Measurements from ENCODE around the gene ANO7. TPM values are rescaled to one million over a fixed set of nuclear protein-coding genes. Genes with fewer than 3 reads are reported as not detected.

Gene ANO7
- total and polyA plus RNA-seq, 2 of the 13 experiments (the other 11 are each of a cell fraction or from before 2014, with no cell fraction given) = 4.1 to 4.9 TPM

DNA sequence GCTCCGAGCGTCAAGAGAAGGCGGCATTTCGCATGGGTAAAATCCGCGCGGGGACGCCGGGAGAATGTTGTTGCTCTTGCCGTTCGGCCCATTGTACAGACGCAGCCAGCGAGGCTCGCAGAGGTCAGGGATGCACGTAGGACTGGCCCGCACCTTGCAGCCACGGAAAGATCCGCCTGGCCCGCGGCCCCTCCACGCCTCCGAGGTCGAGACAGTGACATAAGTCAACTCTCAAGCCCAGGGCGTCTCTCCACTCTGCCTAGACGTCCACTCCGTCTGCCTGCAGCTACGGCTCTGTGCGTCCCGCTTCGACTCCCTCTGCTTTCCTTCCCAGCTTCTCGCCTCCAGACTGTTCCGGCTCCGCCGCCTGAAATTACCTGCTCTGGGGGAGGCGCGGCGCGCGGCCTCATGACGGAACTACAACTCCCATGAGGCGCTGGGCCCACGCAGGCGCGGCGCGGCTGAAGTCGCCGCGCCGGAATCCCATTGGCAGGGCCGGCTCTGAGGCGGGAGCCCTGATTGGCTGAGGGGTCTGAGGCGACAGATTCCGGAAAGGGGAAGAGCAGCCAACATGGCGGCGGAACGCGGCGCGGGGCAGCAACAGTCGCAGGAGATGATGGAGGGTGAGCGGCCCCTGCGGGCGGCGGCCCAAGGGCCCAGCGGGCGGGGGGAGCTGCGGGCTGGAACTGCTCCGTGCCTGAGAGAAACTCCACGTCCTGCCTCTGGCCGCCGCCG, 38.4 kb upstream of the ANO7 start, which contains the start of gene PPP1R7 (continued):
- no peak for TF ChIP-seq AKNA (CRISPR knock-in tag; IDR thresholded peaks at IDR 0.05; ENCODE audit: borderline replicate concordance)
- TF ChIP-seq CERS6 (CRISPR knock-in tag; IDR thresholded peaks at IDR 0.05) = no peak
- TF ChIP-seq IRF1 (CRISPR knock-in tag; IDR thresholded peaks at IDR 0.05; ENCODE audit: low read depth) = no peak
- TF ChIP-seq, protein P1, sequence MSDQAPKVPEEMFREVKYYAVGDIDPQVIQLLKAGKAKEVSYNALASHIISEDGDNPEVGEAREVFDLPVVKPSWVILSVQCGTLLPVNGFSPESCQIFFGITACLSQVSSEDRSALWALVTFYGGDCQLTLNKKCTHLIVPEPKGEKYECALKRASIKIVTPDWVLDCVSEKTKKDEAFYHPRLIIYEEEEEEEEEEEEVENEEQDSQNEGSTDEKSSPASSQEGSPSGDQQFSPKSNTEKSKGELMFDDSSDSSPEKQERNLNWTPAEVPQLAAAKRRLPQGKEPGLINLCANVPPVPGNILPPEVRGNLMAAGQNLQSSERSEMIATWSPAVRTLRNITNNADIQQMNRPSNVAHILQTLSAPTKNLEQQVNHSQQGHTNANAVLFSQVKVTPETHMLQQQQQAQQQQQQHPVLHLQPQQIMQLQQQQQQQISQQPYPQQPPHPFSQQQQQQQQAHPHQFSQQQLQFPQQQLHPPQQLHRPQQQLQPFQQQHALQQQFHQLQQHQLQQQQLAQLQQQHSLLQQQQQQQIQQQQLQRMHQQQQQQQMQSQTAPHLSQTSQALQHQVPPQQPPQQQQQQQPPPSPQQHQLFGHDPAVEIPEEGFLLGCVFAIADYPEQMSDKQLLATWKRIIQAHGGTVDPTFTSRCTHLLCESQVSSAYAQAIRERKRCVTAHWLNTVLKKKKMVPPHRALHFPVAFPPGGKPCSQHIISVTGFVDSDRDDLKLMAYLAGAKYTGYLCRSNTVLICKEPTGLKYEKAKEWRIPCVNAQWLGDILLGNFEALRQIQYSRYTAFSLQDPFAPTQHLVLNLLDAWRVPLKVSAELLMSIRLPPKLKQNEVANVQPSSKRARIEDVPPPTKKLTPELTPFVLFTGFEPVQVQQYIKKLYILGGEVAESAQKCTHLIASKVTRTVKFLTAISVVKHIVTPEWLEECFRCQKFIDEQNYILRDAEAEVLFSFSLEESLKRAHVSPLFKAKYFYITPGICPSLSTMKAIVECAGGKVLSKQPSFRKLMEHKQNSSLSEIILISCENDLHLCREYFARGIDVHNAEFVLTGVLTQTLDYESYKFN (CRISPR knock-in tag; conservative IDR thresholded peaks at IDR 0.05) = no peak
- TF ChIP-seq REPIN1 (CRISPR knock-in tag; IDR thresholded peaks at IDR 0.05; ENCODE audit: borderline replicate concordance, low read depth) = peak; percentile 77; the same call in 1 of the 2 replicates
- TF ChIP-seq, protein P2, sequence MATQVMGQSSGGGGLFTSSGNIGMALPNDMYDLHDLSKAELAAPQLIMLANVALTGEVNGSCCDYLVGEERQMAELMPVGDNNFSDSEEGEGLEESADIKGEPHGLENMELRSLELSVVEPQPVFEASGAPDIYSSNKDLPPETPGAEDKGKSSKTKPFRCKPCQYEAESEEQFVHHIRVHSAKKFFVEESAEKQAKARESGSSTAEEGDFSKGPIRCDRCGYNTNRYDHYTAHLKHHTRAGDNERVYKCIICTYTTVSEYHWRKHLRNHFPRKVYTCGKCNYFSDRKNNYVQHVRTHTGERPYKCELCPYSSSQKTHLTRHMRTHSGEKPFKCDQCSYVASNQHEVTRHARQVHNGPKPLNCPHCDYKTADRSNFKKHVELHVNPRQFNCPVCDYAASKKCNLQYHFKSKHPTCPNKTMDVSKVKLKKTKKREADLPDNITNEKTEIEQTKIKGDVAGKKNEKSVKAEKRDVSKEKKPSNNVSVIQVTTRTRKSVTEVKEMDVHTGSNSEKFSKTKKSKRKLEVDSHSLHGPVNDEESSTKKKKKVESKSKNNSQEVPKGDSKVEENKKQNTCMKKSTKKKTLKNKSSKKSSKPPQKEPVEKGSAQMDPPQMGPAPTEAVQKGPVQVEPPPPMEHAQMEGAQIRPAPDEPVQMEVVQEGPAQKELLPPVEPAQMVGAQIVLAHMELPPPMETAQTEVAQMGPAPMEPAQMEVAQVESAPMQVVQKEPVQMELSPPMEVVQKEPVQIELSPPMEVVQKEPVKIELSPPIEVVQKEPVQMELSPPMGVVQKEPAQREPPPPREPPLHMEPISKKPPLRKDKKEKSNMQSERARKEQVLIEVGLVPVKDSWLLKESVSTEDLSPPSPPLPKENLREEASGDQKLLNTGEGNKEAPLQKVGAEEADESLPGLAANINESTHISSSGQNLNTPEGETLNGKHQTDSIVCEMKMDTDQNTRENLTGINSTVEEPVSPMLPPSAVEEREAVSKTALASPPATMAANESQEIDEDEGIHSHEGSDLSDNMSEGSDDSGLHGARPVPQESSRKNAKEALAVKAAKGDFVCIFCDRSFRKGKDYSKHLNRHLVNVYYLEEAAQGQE (IDR thresholded peaks at IDR 0.05; ENCODE audit: borderline replicate concordance in 1 of 2, low read depth in 1 of 2, low read length in 2 of 2) = no peak; a peak in 1 of 4 replicates
- TF ChIP-seq ZBTB38 (CRISPR knock-in tag; IDR thresholded peaks at IDR 0.05) = peak; percentile 39; the same call in 1 of the 2 replicates
- TF ChIP-seq POLR2A (IDR thresholded peaks at IDR 0.05; ENCODE audit: insufficient read depth in 1 of 2, low read depth in 2 of 2, low read length in 2 of 2) = peak; percentile 72 to 90
- TF ChIP-seq TARDBP (CRISPR knock-in tag; IDR thresholded peaks at IDR 0.05) = peak; percentile 12; the same call in 1 of the 2 replicates
- no peak; the same call in 1 of the 2 replicates for TF ChIP-seq ZNF138 (CRISPR knock-in tag; IDR thresholded peaks at IDR 0.05; ENCODE audit: low read depth)
- TF ChIP-seq, protein P3, sequence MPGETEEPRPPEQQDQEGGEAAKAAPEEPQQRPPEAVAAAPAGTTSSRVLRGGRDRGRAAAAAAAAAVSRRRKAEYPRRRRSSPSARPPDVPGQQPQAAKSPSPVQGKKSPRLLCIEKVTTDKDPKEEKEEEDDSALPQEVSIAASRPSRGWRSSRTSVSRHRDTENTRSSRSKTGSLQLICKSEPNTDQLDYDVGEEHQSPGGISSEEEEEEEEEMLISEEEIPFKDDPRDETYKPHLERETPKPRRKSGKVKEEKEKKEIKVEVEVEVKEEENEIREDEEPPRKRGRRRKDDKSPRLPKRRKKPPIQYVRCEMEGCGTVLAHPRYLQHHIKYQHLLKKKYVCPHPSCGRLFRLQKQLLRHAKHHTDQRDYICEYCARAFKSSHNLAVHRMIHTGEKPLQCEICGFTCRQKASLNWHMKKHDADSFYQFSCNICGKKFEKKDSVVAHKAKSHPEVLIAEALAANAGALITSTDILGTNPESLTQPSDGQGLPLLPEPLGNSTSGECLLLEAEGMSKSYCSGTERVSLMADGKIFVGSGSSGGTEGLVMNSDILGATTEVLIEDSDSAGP (CRISPR knock-in tag; IDR thresholded peaks at IDR 0.05; ENCODE audit: borderline replicate concordance) = peak; percentile 75; the same call in 1 of the 2 replicates
